Measurements from ENCODE around the gene TSPAN16.

Gene TSPAN16

DNA sequence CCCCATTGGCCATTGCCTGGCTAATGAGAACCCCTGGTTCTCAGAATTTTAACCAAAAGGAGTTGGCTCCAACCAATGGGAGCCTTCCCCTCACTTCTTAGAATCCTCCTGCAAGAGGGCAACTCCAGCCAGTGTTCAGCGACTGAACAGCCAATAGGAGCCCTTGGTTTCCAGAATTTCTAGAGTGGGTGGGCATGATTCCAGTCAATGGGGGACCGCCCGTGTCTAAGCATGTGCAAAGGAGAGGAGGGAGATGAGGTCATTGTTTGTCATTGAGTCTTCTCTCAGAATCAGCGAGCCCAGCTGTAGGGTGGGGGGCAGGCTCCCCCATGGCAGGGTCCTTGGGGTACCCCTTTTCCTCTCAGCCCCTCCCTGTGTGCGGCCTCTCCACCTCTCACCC lies 69.0 kb downstream of the TSPAN16 start:
- H3K27ac ChIP-seq (ENCODE audit: low read depth, low read length): no peak overlapping the region
- no peaks in the 10 kb centered on the region for H3F3A ChIP-seq (ENCODE audit: control insufficient read depth, insufficient read depth)
- H3K4me3 ChIP-seq (ENCODE audit: low read length): no peak overlapping the region
- no peaks in the 10 kb centered on the region for H3K36me3 ChIP-seq (ENCODE audit: control insufficient read depth, low read length)
- H3K27me3 ChIP-seq (ENCODE audit: control insufficient read depth, low read length): no peaks in the 10 kb centered on the region
- H3K4me1 ChIP-seq (ENCODE audit: control insufficient read depth, low read length): no peaks in the 10 kb centered on the region
- no peaks in the 10 kb centered on the region for H3K79me2 ChIP-seq (ENCODE audit: control insufficient read depth, low read length)
- no peaks in the 10 kb centered on the region for H4K20me1 ChIP-seq (ENCODE audit: control insufficient read depth, insufficient read depth, low read depth, low read length)
- H3K4me2 ChIP-seq (ENCODE audit: low read length): no peak overlapping the region
- H3K9me2 ChIP-seq (replicated peaks; ENCODE audit: control insufficient read depth, low read length): no peaks in the 10 kb centered on the region
- TF ChIP-seq CTCF (IDR thresholded peaks at IDR 0.05; ENCODE audit: low read depth, low read length, poor library complexity, severe bottlenecking) (no peak), EZH2phosphoT487 (IDR thresholded peaks at IDR 0.05; ENCODE audit: borderline replicate concordance, low read length) (no peak)
- no peaks in the 10 kb centered on the region for H3K9me3 ChIP-seq (ENCODE audit: control insufficient read depth, insufficient read depth, low read length)
